Psoas muscle (tissue), 8 donors: ENCODE data around the gene CDC45. TPM values are rescaled to one million over a fixed set of nuclear protein-coding genes. Genes with fewer than 3 reads are reported as not detected.
A peak's percentile ranks its signal among the peaks of the same experiment; 100 is the strongest.

ENCODE experiments used
- ATAC-seq, 4 donors: fragments of 200-7000 bp; cut with Tn5 transposase; one replicate each; pipeline ENCODE4 v1.9.1; 2020; ENCODE audit warnings: moderate library complexity in 3 of 4, mild to moderate bottlenecking in 2 of 4
- DNase-seq, 2 donors: peaks; one replicate each; pipeline ENCODE4 v3.0.0-alpha.2; 2020
- H3K27ac ChIP-seq: fragments of 200-600 bp; one replicate; pipeline ENCODE4 v1.8.0; 2022
- H3K27me3 ChIP-seq, 3 donors: fragments of 200-600 bp in 1 of 3; one replicate each; pipeline versions ENCODE4 v1.6.1 to v1.8.0; 2013 to 2022; ENCODE audit warnings: low read length in 2 of 3, mild to moderate bottlenecking in 2 of 3, moderate library complexity in 1 of 3; ENCODE audit not compliant: insufficient read depth in 3 of 3
- H3K36me3 ChIP-seq, 2 donors: fragments of 200-600 bp in 1 of 2; one replicate each; pipeline versions ENCODE4 v1.6.1 to v1.8.0; 2013 to 2022; ENCODE audit warnings: low read depth in 1 of 2, mild to moderate bottlenecking in 1 of 2, moderate library complexity in 1 of 2; ENCODE audit not compliant: insufficient read depth in 1 of 2
- H3K4me1 ChIP-seq: fragments of 200-600 bp; one replicate; pipeline ENCODE4 v1.8.0; 2022
- H3K4me3 ChIP-seq: fragments of 200-600 bp; one replicate; pipeline ENCODE4 v1.8.0; 2022; ENCODE audit warnings: mild to moderate bottlenecking
- H3K9me3 ChIP-seq: fragments of 200-600 bp; one replicate; pipeline ENCODE4 v1.8.0; 2022
- WGBS, 3 donors: extraction: QIAGEN DNeasy Blood & Tissue Kit; methylation state at CpG; one replicate each; pipeline versions ENCODE4 v1.1.6 to v1.1.7; 2013; 5-methylcytosine and 5-hydroxymethylcytosine counted together
- intact Hi-C, 2 donors: fragments of 100-400 bp; cut with DNase I; formaldehyde crosslinking; loops; one replicate each; pipeline versions ENCODE4 v1.11.0 to v1.14.2; 2022
- polyA plus RNA-seq, 3 donors: library from polyadenylated mRNA; stranded (reverse); fragments of 200-250 nt; gene quantifications; one replicate each; pipeline ENCODE4 v1.2.3, GENCODE V29; 2013
- total RNA-seq, 4 donors: library from RNA; stranded (reverse); fragmentation: NEBNext Ultra II Directional in 2 of 4; extraction: Animal tissue kit (Norgen Biotek cat#: 25700) in 2 of 4; gene quantifications; one replicate each; pipeline versions ENCODE4 v1.2.1 to v1.2.4, GENCODE V29; 2021 to 2023
- TF ChIP-seq, protein P1 (sequence below): fragments of 200-600 bp; IDR thresholded peaks from one replicate; pipeline ENCODE4 v1.8.0; 2022; ENCODE audit warnings: antibody characterized with exemption
- donor health status: healthy with polysubstance abuse.
- donor health status: DM: no; HTN: no; CAD: no; lungs with moderate emphysema.
- donor health status: Bipolar disorder and iron deficiency.
- donor health status: healthy.
- donor health status: DM: yes; HTN: yes; CAD: no.
- donor health status: DM: no; HTN: no; CAD: no.
- donor health status: DM: no; HTN: no; CAD: no.
- donor health status: DM: yes; HTN: yes; CAD: no.

The CDC45 gene
- total and polyA plus RNA-seq, 7 donors = 0.30 to 0.77 (median 0.71) TPM; not detected in 2

- WGBS, 3 donors = 75 to 91% (median 78%) methylated on average over 2 of the region's 2 CpGs
- Histone ChIP-seq H3K27ac (no peak overlapping the region), H3K4me3 (no peak overlapping the region), H3K27me3 (no peaks in the 10 kb centered on the region), H3K36me3 (no peaks in the 10 kb centered on the region), H3K9me3 (no peaks in the 10 kb centered on the region), H3K4me1 (no peaks in the 10 kb centered on the region)
- TF ChIP-seq, protein P1, sequence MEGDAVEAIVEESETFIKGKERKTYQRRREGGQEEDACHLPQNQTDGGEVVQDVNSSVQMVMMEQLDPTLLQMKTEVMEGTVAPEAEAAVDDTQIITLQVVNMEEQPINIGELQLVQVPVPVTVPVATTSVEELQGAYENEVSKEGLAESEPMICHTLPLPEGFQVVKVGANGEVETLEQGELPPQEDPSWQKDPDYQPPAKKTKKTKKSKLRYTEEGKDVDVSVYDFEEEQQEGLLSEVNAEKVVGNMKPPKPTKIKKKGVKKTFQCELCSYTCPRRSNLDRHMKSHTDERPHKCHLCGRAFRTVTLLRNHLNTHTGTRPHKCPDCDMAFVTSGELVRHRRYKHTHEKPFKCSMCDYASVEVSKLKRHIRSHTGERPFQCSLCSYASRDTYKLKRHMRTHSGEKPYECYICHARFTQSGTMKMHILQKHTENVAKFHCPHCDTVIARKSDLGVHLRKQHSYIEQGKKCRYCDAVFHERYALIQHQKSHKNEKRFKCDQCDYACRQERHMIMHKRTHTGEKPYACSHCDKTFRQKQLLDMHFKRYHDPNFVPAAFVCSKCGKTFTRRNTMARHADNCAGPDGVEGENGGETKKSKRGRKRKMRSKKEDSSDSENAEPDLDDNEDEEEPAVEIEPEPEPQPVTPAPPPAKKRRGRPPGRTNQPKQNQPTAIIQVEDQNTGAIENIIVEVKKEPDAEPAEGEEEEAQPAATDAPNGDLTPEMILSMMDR = no peak
- no peak for ATAC-seq
- intact Hi-C loops = no loop called here
- DNase-seq = no peak
Measured at GRCh38 chr22:19509923-19510322, 30.2 kb downstream of the CDC45 start.

DNA sequence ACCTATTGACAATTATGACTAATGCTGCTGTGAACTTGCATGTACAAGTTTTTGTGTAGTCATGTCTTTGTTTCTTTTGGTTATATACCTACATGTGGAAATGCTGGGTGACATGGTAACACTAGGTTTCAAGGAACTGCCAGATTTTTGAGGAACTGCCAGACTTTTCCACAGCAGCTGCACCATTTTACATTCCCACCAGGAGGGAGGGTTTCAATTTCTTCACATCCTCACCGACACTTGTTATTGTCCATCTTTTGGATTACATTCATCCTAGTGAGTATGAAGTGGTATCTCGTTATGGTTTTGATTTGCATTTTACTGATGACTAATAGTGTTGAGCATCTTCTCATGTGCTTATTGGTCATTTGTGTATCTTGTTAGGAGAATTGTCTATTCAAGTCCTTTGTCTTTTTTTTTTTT lies 31.2 kb downstream of the CDC45 start:
- Histone ChIP-seq H3K4me3 (no peak overlapping the region), H3K27me3 (no peaks in the 10 kb centered on the region), H3K4me1 (no peaks in the 10 kb centered on the region), H3K9me3 (no peaks in the 10 kb centered on the region), H3K27ac (no peak overlapping the region), H3K36me3 (no peaks in the 10 kb centered on the region)
- DNase-seq (no peak), ATAC-seq (no peak)
- WGBS, 3 donors = 26 to 35% (median 32%) methylated on average over 2 of the region's 2 CpGs
- intact Hi-C loops = no loop called here
- TF ChIP-seq, protein P1 = no peak

- Histone ChIP-seq H3K27me3 (peaks cover 0 to 1% (median 0%) of the 10 kb centered on the region in 3 donors), H3K4me1 (no peaks in the 10 kb centered on the region), H3K4me3 (no peak overlapping the region), H3K36me3 (no peaks in the 10 kb centered on the region), H3K27ac (no peak overlapping the region), H3K9me3 (no peaks in the 10 kb centered on the region)
- 47 to 72% (median 66%) methylated on average over 2 of the region's 2 CpGs for WGBS, 3 donors
- DNase-seq = no peak
- intact Hi-C loops = no loop called here
- TF ChIP-seq, protein P1 = no peak
- ATAC-seq = no peak
Measured at GRCh38 chr22:19513823-19514222, 34.1 kb downstream of the CDC45 start.

GRCh38 chr22:19514831-19515565 lies 35.3 kb downstream of the CDC45 start:
- TF ChIP-seq, protein P1 = no peak
- intact Hi-C loops = loop anchor here in 1 of 2 donors (5.0 kb wide), 1 partner anchor 57 kb away; no protein-coding TSS in a partner anchor
- H3K9me3 ChIP-seq = no peaks in the 10 kb centered on the region
- no peak overlapping the region for H3K27ac ChIP-seq
- peaks cover 0 to 1% (median 0%) of the 10 kb centered on the region in 3 donors for H3K27me3 ChIP-seq
- H3K4me3 ChIP-seq = no peak overlapping the region
- no peaks in the 10 kb centered on the region for H3K4me1 ChIP-seq
- DNase-seq (no peak), ATAC-seq (peak in 2 of 4 donors; percentile 20 to 65)
- 36 to 57% (median 41%) methylated on average over 14 of the region's 14 CpGs for WGBS, 3 donors
- H3K36me3 ChIP-seq = no peaks in the 10 kb centered on the region
